B cell (primary cell): ENCODE measurements around the gene WIPI1. TPM values are rescaled to one million over a fixed set of nuclear protein-coding genes. Genes with fewer than 3 reads are reported as not detected.

Source experiments
- ATAC-seq: fragments of 200-7000 bp; cut with Tn5 transposase; one replicate; pipeline ENCODE4 v1.10.0; 2021; ENCODE audit warnings: low read depth, mild to moderate bottlenecking, moderate number of reproducible peaks, moderate library complexity
- CTCF ChIA-PET: fragments of 350-600 bp; sonication (Branson Sonifier 250); formaldehyde crosslinking; loops from one replicate; lab custom pipeline; 2021; ENCODE audit warnings: antibody characterized with exemption, inconsistent platforms; lab: Charles Lee
- POLR2A ChIA-PET: fragments of 350-600 bp; sonication (Branson Sonifier 250); formaldehyde crosslinking; loops from one replicate; lab custom pipeline; 2021; ENCODE audit warnings: antibody characterized with exemption; lab: Charles Lee
- DNase-seq: peaks from one replicate; pipeline ENCODE4 v3.0.0; 2013
- H2AFZ ChIP-seq: 2 replicates; pipeline ENCODE4 v1.6.1; 2012; ENCODE audit warnings: mild to moderate bottlenecking, low read depth, low read length; ENCODE audit not compliant: insufficient read depth, poor library complexity, severe bottlenecking
- H3K27ac ChIP-seq, 2 donors: 1 replicate in 1 of 2; 2 replicates in 1 of 2; pipeline ENCODE4 v1.5.1; 2012 to 2013; ENCODE audit warnings: low read length in 2 of 2, mild to moderate bottlenecking in 2 of 2, moderate library complexity in 1 of 2
- H3K27me3 ChIP-seq, 4 experiments: fragments of 200-600 bp in 1 of 4; sonication (generic) in 1 of 4; replicated peaks in 1 of 4; 1 replicate in 2 of 4; 2 replicates in 2 of 4; pipeline versions ENCODE4 v1.6.1 to v1.7.0; 2013 to 2016; ENCODE audit warnings: low read length in 3 of 4, mild to moderate bottlenecking in 2 of 4, mixed read lengths in 1 of 4, moderate library complexity in 1 of 4; ENCODE audit not compliant: insufficient read depth in 4 of 4, control insufficient read depth in 3 of 4; ENCODE audit errors: control extremely low read depth in 1 of 4
- H3K36me3 ChIP-seq, 2 experiments: replicated peaks in 1 of 2; 1 replicate in 1 of 2; 2 replicates in 1 of 2; pipeline versions ENCODE4 v1.6.1 to v1.7.1; 2013; ENCODE audit warnings: low read length in 1 of 2; ENCODE audit not compliant: insufficient read depth in 2 of 2, control insufficient read depth in 1 of 2; ENCODE audit errors: control extremely low read depth in 1 of 2, extremely low read depth in 1 of 2
- H3K4me1 ChIP-seq, 2 donors: fragments of 200-600 bp in 1 of 2; sonication (generic) in 1 of 2; 1 replicate in 1 of 2; 2 replicates in 1 of 2; pipeline versions ENCODE4 v1.5.1 to v1.6.1; 2013 to 2017; ENCODE audit warnings: low read length in 2 of 2; ENCODE audit not compliant: control insufficient read depth in 2 of 2, insufficient read depth in 2 of 2
- H3K4me2 ChIP-seq: replicated peaks from 2 replicates; pipeline ENCODE3; 2012; ENCODE audit warnings: mild to moderate bottlenecking, low read depth, low read length; ENCODE audit not compliant: poor library complexity, severe bottlenecking
- H3K4me3 ChIP-seq, 5 experiments: fragments of 200-600 bp in 1 of 5; sonication (generic) in 1 of 5; 1 replicate in 3 of 5; 2 replicates in 2 of 5; pipeline versions ENCODE4 v1.5.1 to v1.7.0; 2011 to 2016; ENCODE audit warnings: low read length in 4 of 5, mild to moderate bottlenecking in 4 of 5, low read depth in 2 of 5, control low read depth in 1 of 5, moderate library complexity in 1 of 5; ENCODE audit not compliant: insufficient read depth in 1 of 5; ENCODE audit errors: control extremely low read depth in 1 of 5, extremely low read depth in 1 of 5
- H3K79me2 ChIP-seq: fragments of 200-600 bp; sonication (generic); one replicate; pipeline ENCODE4 v1.6.0; 2016; ENCODE audit warnings: low read length; ENCODE audit not compliant: control insufficient read depth, insufficient read depth
- H3K9ac ChIP-seq: fragments of 200-600 bp; sonication (generic); 2 replicates; pipeline ENCODE4 v1.6.1; 2017; ENCODE audit warnings: mild to moderate bottlenecking, low read length, moderate library complexity
- H3K9me3 ChIP-seq, 3 donors: one replicate each; pipeline versions ENCODE4 v1.6.1 to v1.7.1; 2013; ENCODE audit warnings: low read length in 2 of 3; ENCODE audit not compliant: control insufficient read depth in 2 of 3, insufficient read depth in 1 of 3; ENCODE audit errors: control extremely low read depth in 1 of 3
- H4K20me1 ChIP-seq: 2 replicates; pipeline ENCODE4 v1.6.0; 2012; ENCODE audit warnings: mild to moderate bottlenecking, low read length; ENCODE audit not compliant: insufficient read depth, control insufficient read depth, poor library complexity, severe bottlenecking
- H3K27ac Mint-ChIP-seq: one replicate; pipeline ENCODE4 v1.8.0; 2021; ENCODE audit warnings: mixed read lengths
- H3K27me3 Mint-ChIP-seq: one replicate; pipeline ENCODE4 v1.8.0; 2021; ENCODE audit warnings: mixed read lengths
- H3K4me1 Mint-ChIP-seq: one replicate; pipeline ENCODE4 v1.8.0; 2021; ENCODE audit warnings: mixed read lengths
- H3K4me3 Mint-ChIP-seq: one replicate; pipeline ENCODE4 v1.8.0; 2021; ENCODE audit warnings: mixed read lengths
- H3K9me3 Mint-ChIP-seq: one replicate; pipeline ENCODE4 v1.8.0; 2022; ENCODE audit warnings: mixed read lengths; ENCODE audit not compliant: insufficient read depth
- CTCF ChIP-seq: fragments of 200-600 bp; IDR thresholded peaks from one replicate; pipeline ENCODE4 v1.8.0; 2022; ENCODE audit warnings: antibody characterized with exemption, mild to moderate bottlenecking
- EZH2 ChIP-seq: IDR thresholded peaks from 2 replicates; pipeline ENCODE4 v1.6.1; 2012; ENCODE audit warnings: borderline replicate concordance, low read depth, mild to moderate bottlenecking, moderate library complexity, low read length; ENCODE audit not compliant: insufficient read depth, poor library complexity, severe bottlenecking
- WGBS: methylation state at CpG from one replicate; pipeline ENCODE4 v1.1.5; 2013; ENCODE audit warnings: missing lambda C conversion rate; ENCODE audit not compliant: insufficient coverage; 5-methylcytosine and 5-hydroxymethylcytosine counted together
- intact Hi-C: fragments of 100-400 bp; cut with micrococcal nuclease; formaldehyde crosslinking; loops from one replicate; pipeline ENCODE4 v1.10.0; 2022
- polyA plus RNA-seq: library from polyadenylated mRNA; depleted of rRNA; stranded (reverse); fragments of >200 nt; gene quantifications from 2 replicates; pipeline ENCODE4 v1.2.3, GENCODE V29; 2012
- total RNA-seq, 2 donors: library from RNA; stranded (reverse); fragments of 120-200 nt in 1 of 2; gene quantifications; 1 replicate in 1 of 2; 2 replicates in 1 of 2; pipeline versions ENCODE4 v1.2.3 to v1.2.4, GENCODE V29; 2013 to 2022

WIPI1 gene
- total and polyA plus RNA-seq, 2 donors (not counting 1 experiment from before 2014, with no cell fraction given): 6.0 to 14.7 TPM

DNA sequence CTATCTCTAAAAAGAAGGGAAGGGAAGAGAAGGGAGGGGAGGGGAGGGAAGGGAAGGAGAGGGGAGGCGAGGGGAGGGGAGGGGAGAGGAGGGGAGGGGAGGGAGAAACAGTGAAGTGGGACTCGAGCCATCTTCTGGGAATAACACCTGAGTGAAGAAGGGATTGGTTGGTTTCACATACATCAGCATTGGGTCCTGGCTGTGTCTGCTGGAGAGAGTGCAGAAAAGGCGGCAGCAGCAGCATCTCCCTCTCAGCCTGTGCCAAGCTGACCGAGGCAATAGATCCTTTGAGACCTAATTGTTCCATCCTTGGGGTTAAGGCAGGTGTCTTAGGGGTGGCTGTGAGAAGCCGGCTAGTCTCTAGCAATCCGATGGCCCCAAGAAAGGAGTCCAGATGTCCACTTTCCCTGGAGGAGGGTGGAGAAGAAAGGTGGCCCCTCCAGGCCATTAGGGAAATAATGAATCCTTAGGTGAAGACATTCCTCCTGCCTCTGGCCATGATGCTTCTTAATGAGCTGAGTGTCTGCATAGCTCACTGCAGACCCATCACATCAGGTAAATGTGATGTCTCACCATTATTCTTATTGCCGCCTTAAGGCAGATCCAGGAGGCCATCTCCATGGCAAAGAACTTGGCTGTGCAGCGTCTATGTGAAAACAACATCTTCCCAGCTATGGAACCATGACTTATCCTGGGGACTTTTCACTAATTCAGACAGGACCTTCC, 71.6 kb downstream of the WIPI1 start:
- Mint-ChIP-seq H3K27ac (no peak overlapping the region), H3K27me3 (peaks cover 24% of the 10 kb centered on the region), H3K4me3 (no peak overlapping the region), H3K9me3 (no peaks in the 10 kb centered on the region), H3K4me1 (peaks cover 5% of the 10 kb centered on the region)
- no peaks in the 10 kb centered on the region for H4K20me1 ChIP-seq
- no peaks in the 10 kb centered on the region for H3K27me3 ChIP-seq
- no peaks in the 10 kb centered on the region for H3K9me3 ChIP-seq
- no peak overlapping the region for H3K27ac ChIP-seq
- POLR2A ChIA-PET: no interaction called here
- DNase-seq (no peak), ATAC-seq (no peak)
- H3K4me2 ChIP-seq: no peak overlapping the region
- TF ChIP-seq EZH2: no peak
- no peak for TF ChIP-seq CTCF
- H2AFZ ChIP-seq: no peak overlapping the region
- H3K9ac ChIP-seq: no peak overlapping the region
- intact Hi-C loops: no loop called here
- CTCF ChIA-PET: interaction anchor here (0.6 to 1.2 kb wide), 2 partner anchors 51 to 1154 kb away, joined by 3 read pairs; no protein-coding TSS in a partner anchor
- no peak overlapping the region for H3K4me3 ChIP-seq
- H3K36me3 ChIP-seq: no peaks in the 10 kb centered on the region
- 91% methylated on average over 7 of the region's 8 CpGs for WGBS
- no peaks in the 10 kb centered on the region for H3K4me1 ChIP-seq
- no peaks in the 10 kb centered on the region for H3K79me2 ChIP-seq

GRCh38 chr17:68384941-68385340, 72.4 kb downstream of the WIPI1 start:
- DNase-seq (no peak), ATAC-seq (no peak)
- peaks cover 5% of the 10 kb centered on the region for H3K4me1 Mint-ChIP-seq
- no peak overlapping the region for H3K27ac Mint-ChIP-seq
- peaks cover 27% of the 10 kb centered on the region for H3K27me3 Mint-ChIP-seq
- H3K36me3 ChIP-seq: no peaks in the 10 kb centered on the region
- no peaks in the 10 kb centered on the region for H4K20me1 ChIP-seq
- 100% methylated on average over 3 of the region's 4 CpGs for WGBS
- H3K4me1 ChIP-seq: no peaks in the 10 kb centered on the region
- no peak overlapping the region for H2AFZ ChIP-seq
- CTCF ChIA-PET: no interaction called here
- H3K9ac ChIP-seq: no peak overlapping the region
- no peaks in the 10 kb centered on the region for H3K27me3 ChIP-seq
- no peaks in the 10 kb centered on the region for H3K9me3 Mint-ChIP-seq
- H3K27ac ChIP-seq: no peak overlapping the region
- no peak for TF ChIP-seq CTCF
- no peak for TF ChIP-seq EZH2
- no peaks in the 10 kb centered on the region for H3K79me2 ChIP-seq
- H3K4me3 Mint-ChIP-seq: no peak overlapping the region
- no peak overlapping the region for H3K4me2 ChIP-seq
- POLR2A ChIA-PET: no interaction called here
- no peaks in the 10 kb centered on the region for H3K9me3 ChIP-seq
- intact Hi-C loops: no loop called here
- H3K4me3 ChIP-seq: no peak overlapping the region
